Stimulated activated CD4-positive, alpha-beta T cell treated with anti-CD3 and anti-CD28 coated beads, Interleukin-4, amount 100 ng/mL, for 24 hours (primary cell): ENCODE data around the gene INSL3.
"Not testable (repeated sequence)": the region's sequence is repeated elsewhere in the genome, so short reads cannot be mapped to it uniquely, and the experiment has no call there.

Experiments
- DNase-seq: peaks from one replicate; pipeline ENCODE4 v3.0.0-alpha.2; 2020

The INSL3 gene

GRCh38 chr19:17778968-17779929, 42.1 kb downstream of the INSL3 start:
- no peak for DNase-seq

- peak; percentile 33 for DNase-seq
Observed at GRCh38 chr19:17778251-17778967, 42.9 kb downstream of the INSL3 start.

GRCh38 chr19:17777840-17778239, 43.5 kb downstream of the INSL3 start:
- DNase-seq, result not testable (repeated sequence)

DNA sequence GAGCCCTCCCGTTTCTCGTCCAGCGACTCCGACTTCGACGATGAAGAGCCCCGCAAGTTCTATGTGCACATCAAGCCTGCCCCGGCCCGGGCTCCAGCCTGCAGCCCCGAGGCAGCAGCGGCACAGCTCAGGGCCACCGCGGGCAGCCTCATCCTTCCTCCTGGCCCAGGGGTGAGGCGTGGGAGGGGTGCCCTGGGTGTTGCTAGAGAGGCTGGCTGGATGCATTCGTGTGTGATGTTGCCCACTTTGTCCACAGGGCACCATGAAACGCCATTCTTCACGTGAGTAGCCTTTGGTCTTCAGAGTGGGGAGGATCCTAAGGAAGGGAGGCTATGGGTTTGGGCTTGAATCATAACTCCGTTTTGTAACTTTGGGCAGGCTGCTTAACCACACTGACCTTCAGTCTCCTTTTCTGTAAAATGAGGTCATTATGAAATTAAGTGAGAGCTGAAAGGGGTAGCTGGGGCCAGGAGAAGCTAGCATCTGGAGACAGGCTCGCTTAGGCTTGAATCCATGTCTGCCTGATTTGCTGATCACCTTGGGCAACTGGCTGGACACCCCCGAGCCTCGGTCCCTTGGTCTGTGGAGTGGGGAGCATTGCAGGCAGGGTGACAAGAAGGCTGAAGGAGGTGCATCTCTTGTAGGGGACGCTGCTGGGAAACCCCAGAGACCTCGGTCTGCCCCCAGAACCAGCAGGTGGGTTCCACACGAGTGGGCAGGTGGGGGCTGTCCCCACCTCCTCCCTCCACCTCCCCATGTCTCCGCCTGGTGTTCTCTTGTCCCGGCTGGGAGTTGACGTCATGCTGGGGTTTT, 45.1 kb downstream of the INSL3 start:
- no peak for DNase-seq

DNA sequence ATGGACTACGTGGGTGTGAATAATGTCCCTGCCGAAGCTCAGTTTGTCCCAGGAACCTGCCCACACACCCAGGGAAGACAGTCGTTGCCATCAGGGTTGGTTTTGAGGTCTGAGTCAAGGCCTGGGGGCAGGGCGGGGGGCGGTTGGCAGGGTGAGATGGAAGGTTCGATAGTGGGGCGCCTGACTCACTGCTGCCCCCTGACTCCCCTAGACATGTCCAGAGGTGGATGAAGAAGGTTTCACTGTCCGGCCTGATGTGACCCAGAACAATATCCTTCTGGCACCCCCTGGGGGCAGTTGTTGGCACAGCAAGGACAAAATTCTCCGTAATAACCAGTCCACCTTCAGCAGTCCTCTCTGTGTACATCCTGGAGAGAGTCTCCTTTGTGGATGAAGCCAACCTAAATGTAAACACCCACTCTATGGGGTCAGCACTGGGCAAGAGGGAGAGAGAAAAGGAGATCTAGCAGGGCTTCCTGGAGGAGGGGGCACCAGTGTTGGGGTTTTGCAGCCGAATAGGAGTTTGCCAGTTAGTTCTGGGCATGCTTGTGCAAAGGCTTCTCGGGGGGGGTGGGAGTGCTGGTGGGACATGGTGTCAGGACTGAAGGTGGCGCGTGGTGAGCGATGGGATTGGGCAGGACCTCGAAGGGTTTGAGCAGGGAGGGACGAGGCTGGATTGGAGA, 45.9 kb downstream of the INSL3 start:
- peak; percentile 41 for DNase-seq

- DNase-seq, result no peak
Observed at GRCh38 chr19:17772172-17772571, 49.1 kb downstream of the INSL3 start.

DNA sequence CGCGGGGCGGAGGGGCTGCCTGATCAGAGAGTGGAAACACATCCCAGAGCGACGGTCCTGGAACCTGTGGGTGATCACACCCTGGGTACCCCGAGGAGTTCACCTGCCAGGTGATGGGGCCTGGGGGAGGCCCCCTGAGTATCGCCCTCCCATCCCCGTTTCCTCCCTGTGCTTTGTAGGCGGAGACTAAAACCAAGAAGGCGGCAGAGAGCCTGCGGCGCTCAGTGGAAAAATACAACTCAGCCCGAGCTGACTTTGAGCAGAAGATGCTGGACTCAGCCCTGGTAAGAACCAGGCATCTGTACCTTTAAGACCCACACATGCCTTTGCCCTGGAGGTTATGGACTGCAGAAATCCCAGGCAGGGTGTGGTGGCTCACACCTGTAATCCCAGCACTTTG, 50.7 kb downstream of the INSL3 start:
- DNase-seq, result no peak

- DNase-seq, result no peak
Observed at GRCh38 chr19:17767559-17767958, 53.8 kb downstream of the INSL3 start.

- DNase-seq, result no peak
Observed at GRCh38 chr19:17766543-17767131, 54.7 kb downstream of the INSL3 start.
